K562 (cell line): ENCODE results near the gene VMP1. TPM values are rescaled to one million over a fixed set of nuclear protein-coding genes. Genes with fewer than 3 reads are reported as not detected.
"Not testable (repeated sequence)": the region's sequence is repeated elsewhere in the genome, so short reads cannot be mapped to it uniquely, and the experiment has no call there.

ENCODE experiments used
- AFF1 ChIP-seq, 2 experiments: fragments of 450-650 bp; IDR thresholded peaks; 2 replicates each; pipeline ENCODE4 v1.6.1; 2018; ENCODE audit warnings: mild to moderate bottlenecking in 2 of 2, low read depth in 1 of 2; ENCODE audit not compliant: partially characterized antibody in 2 of 2
- C11orf30 ChIP-seq: fragments of 450-650 bp; IDR thresholded peaks from 2 replicates; pipeline ENCODE4 v1.6.1; 2016; ENCODE audit warnings: low read depth, mild to moderate bottlenecking
- DNMT1 ChIP-seq: fragments of 450-650 bp; IDR thresholded peaks from 2 replicates; pipeline ENCODE4 v1.6.1; 2016; ENCODE audit warnings: antibody characterized with exemption, mild to moderate bottlenecking
- ELF4 ChIP-seq: fragments of 450-650 bp; formaldehyde crosslinking; IDR thresholded peaks from 2 replicates; pipeline ENCODE4 v1.4.0; 2022; ENCODE audit warnings: missing genetic modification characterization
- HLTF ChIP-seq: fragments of 450-650 bp; IDR thresholded peaks from 2 replicates; pipeline ENCODE4 v1.6.1; 2016
- MAFF ChIP-seq: IDR thresholded peaks from 2 replicates; pipeline ENCODE4 v1.6.1; 2012; ENCODE audit warnings: low read length, improper control_type of control experiment
- MLLT1 ChIP-seq, 2 experiments: fragments of 450-650 bp; IDR thresholded peaks; 2 replicates each; pipeline ENCODE4 v1.6.1; 2016
- MNT ChIP-seq, 2 experiments: fragments of 450-650 bp; conservative IDR thresholded peaks; 2 replicates each; pipeline ENCODE4 v1.6.1; 2017; ENCODE audit warnings: mild to moderate bottlenecking in 2 of 2, moderate library complexity in 2 of 2
- NBN ChIP-seq: fragments of 450-650 bp; IDR thresholded peaks from 2 replicates; pipeline ENCODE4 v1.6.1; 2016; ENCODE audit warnings: low read depth, mild to moderate bottlenecking
- NFXL1 ChIP-seq: fragments of 450-650 bp; formaldehyde crosslinking; IDR thresholded peaks from 2 replicates; pipeline ENCODE4 v1.4.0; 2021; ENCODE audit warnings: mild to moderate bottlenecking
- POLR2AphosphoS2 ChIP-seq: IDR thresholded peaks from 2 replicates; pipeline ENCODE4 v1.6.1; 2012; ENCODE audit warnings: low read length, improper control_type of control experiment
- POLR2H ChIP-seq: IDR thresholded peaks from 2 replicates; pipeline ENCODE4 v1.6.1; 2016; ENCODE audit warnings: missing genetic modification characterization, low read depth, mild to moderate bottlenecking, control low read depth, missing compliant biosample characterization, moderate library complexity
- SIN3A ChIP-seq, 2 experiments: fragments of 150-350 bp in 1 of 2; IDR thresholded peaks; 2 replicates each; pipeline ENCODE4 v1.6.1; 2011 to 2016; ENCODE audit warnings: borderline replicate concordance in 2 of 2, low read depth in 2 of 2, low read length in 2 of 2, mild to moderate bottlenecking in 2 of 2, moderate library complexity in 2 of 2; ENCODE audit not compliant: control insufficient read depth in 1 of 2
- SUPT5H ChIP-seq: fragments of 450-650 bp; IDR thresholded peaks from 2 replicates; pipeline ENCODE4 v1.6.1; 2016
- TOE1 ChIP-seq, 2 experiments: fragments of 450-650 bp in 1 of 2; sonication (generic) in 1 of 2; formaldehyde crosslinking in 1 of 2; IDR thresholded peaks; 2 replicates each; pipeline versions ENCODE4 v1.7.1 to v1.8.0; 2016 to 2022; ENCODE audit warnings: borderline replicate concordance in 2 of 2, mild to moderate bottlenecking in 2 of 2, antibody characterized with exemption in 1 of 2, inconsistent platforms in 1 of 2, low read depth in 1 of 2, missing genetic modification reagents in 1 of 2, moderate library complexity in 1 of 2
- ZNF311 ChIP-seq: fragments of 250-450 bp; sonication (Bioruptor Pico); IDR thresholded peaks from 2 replicates; pipeline ENCODE4 v1.4.0; 2020; ENCODE audit warnings: mild to moderate bottlenecking, moderate library complexity
- polyA plus RNA-seq, 8 experiments: library from polyadenylated mRNA; depleted of rRNA in 4 of 8; stranded (reverse) in 5 of 8; unstranded in 3 of 8; fragments of >200 nt; fragmentation: Nextera tagmentation in 2 of 8; fragmentation: Illumina TruSeq in 1 of 8; extraction: Ambion mirVana in 2 of 8; extraction: Trizol in 1 of 8; gene quantifications; 2 replicates each; pipeline versions ENCODE4 v1.2.1 to v1.2.3, GENCODE V29; 2011 to 2014; ENCODE audit warnings: inconsistent platforms in 1 of 8, missing spikeins in 1 of 8
- total RNA-seq, 7 experiments: library from RNA; depleted of rRNA in 6 of 7; stranded (reverse); fragments of >200 nt in 6 of 7; fragmentation: Illumina TruSeq in 2 of 7; extraction: Trizol in 2 of 7; gene quantifications; 2 replicates each; pipeline versions ENCODE4 v1.2.1 to v1.2.3, GENCODE V29; 2011 to 2021; ENCODE audit warnings: low replicate concordance in 1 of 7
- TF ChIP-seq, protein P1 (sequence below): fragments of 450-650 bp; formaldehyde crosslinking; IDR thresholded peaks from 2 replicates; pipeline ENCODE4 v1.4.0; 2020; ENCODE audit warnings: mild to moderate bottlenecking, moderate library complexity

Gene VMP1
- total and polyA plus RNA-seq, 9 of the 15 experiments (the other 6 are each of a cell fraction or from before 2014, with no cell fraction given), result 123 to 304 (median 151) TPM

GRCh38 chr17:59841091-59841881 lies 133.8 kb downstream of the VMP1 start (continued):
- 0 out of 4 replicates have a peak, but pooled peaks of 1 of the 2 experiments have one; percentile 26 for TF ChIP-seq MNT (conservative IDR thresholded peaks at IDR 0.05)
- peak; percentile 52; the same call in 1 of the 2 replicates for TF ChIP-seq DNMT1
- peak; percentile 13; the same call in 1 of the 2 replicates for TF ChIP-seq TOE1 (IDR thresholded peaks at IDR 0.05; ENCODE audit: borderline replicate concordance)
- TF ChIP-seq TOE1 (CRISPR knock-in tag; IDR thresholded peaks at IDR 0.05; ENCODE audit: borderline replicate concordance, low read depth), result not testable (repeated sequence)
- peak; percentile 79; the same call in 1 of the 2 replicates for TF ChIP-seq ELF4 (CRISPR knock-in tag)
- peak; percentile 98 to 99 for TF ChIP-seq MLLT1 (IDR thresholded peaks at IDR 0.05)
- TF ChIP-seq HLTF, result 0 out of 2 replicates have a peak, but pooled peaks have one; percentile 54
- peak; percentile 73; the same call in 1 of the 2 replicates for TF ChIP-seq C11orf30
- TF ChIP-seq SIN3A (IDR thresholded peaks at IDR 0.05; ENCODE audit: borderline replicate concordance in 2 of 2, control insufficient read depth in 1 of 2, low read depth in 2 of 2, low read length in 2 of 2), result 0 out of 4 replicates have a peak, but pooled peaks of 1 of the 2 experiments have one; percentile 72
- TF ChIP-seq, protein P1, sequence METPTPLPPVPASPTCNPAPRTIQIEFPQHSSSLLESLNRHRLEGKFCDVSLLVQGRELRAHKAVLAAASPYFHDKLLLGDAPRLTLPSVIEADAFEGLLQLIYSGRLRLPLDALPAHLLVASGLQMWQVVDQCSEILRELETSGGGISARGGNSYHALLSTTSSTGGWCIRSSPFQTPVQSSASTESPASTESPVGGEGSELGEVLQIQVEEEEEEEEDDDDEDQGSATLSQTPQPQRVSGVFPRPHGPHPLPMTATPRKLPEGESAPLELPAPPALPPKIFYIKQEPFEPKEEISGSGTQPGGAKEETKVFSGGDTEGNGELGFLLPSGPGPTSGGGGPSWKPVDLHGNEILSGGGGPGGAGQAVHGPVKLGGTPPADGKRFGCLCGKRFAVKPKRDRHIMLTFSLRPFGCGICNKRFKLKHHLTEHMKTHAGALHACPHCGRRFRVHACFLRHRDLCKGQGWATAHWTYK, result 0 out of 2 replicates have a peak, but pooled peaks have one; percentile 15
- peak; percentile 79 for TF ChIP-seq POLR2H (tag)
- TF ChIP-seq NFXL1 (CRISPR knock-in tag), result 0 out of 2 replicates have a peak, but pooled peaks have one; percentile 8
- TF ChIP-seq ZNF311 (CRISPR knock-in tag), result 0 out of 2 replicates have a peak, but pooled peaks have one; percentile 11
- peak; percentile 63; the same call in 1 of the 2 replicates for TF ChIP-seq NBN
- TF ChIP-seq AFF1 (IDR thresholded peaks at IDR 0.05; ENCODE audit: low read depth in 1 of 2, partially characterized antibody in 2 of 2), result peak; percentile 83 to 92
- TF ChIP-seq SUPT5H, result peak; percentile 79
- TF ChIP-seq MAFF, result peak; percentile 72
- peak; percentile 67; the same call in 1 of the 2 replicates for TF ChIP-seq POLR2AphosphoS2
